Heart left ventricle (tissue), 16 donors: ENCODE data around the gene ARMC2. TPM values are rescaled to one million over a fixed set of nuclear protein-coding genes. Genes with fewer than 3 reads are reported as not detected.

Experiments used
- ATAC-seq, 4 donors: fragments of 200-7000 bp; cut with Tn5 transposase; one replicate each; pipeline ENCODE4 v1.9.1; 2020 to 2022; ENCODE audit warnings: moderate library complexity in 4 of 4, mild to moderate bottlenecking in 3 of 4, moderate number of reproducible peaks in 1 of 4
- DNase-seq, 5 donors: peaks; one replicate each; pipeline ENCODE4 v3.0.0-alpha.2; 2020
- H3K27ac ChIP-seq, 12 donors: fragments of 200-600 bp; sonication (generic) in 4 of 12; one replicate each; pipeline versions ENCODE4 v1.5.0 to v1.8.0; 2016 to 2022; ENCODE audit warnings: mild to moderate bottlenecking in 2 of 12
- H3K27me3 ChIP-seq, 9 donors: fragments of 200-600 bp; sonication (generic) in 2 of 9; one replicate each; pipeline versions ENCODE4 v1.5.1 to v1.8.0; 2016 to 2022; ENCODE audit warnings: mild to moderate bottlenecking in 3 of 9
- H3K36me3 ChIP-seq, 9 donors: fragments of 200-600 bp; sonication (generic) in 2 of 9; one replicate each; pipeline versions ENCODE4 v1.5.0 to v1.8.0; 2018 to 2022; ENCODE audit warnings: mild to moderate bottlenecking in 2 of 9
- H3K4me1 ChIP-seq, 12 donors: fragments of 200-600 bp; sonication (generic) in 4 of 12; one replicate each; pipeline versions ENCODE4 v1.5.0 to v1.8.0; 2016 to 2022; ENCODE audit warnings: mild to moderate bottlenecking in 3 of 12
- H3K4me3 ChIP-seq, 12 donors: fragments of 200-600 bp; sonication (generic) in 4 of 12; one replicate each; pipeline versions ENCODE4 v1.5.0 to v1.8.0; 2017 to 2022; ENCODE audit warnings: mild to moderate bottlenecking in 9 of 12, moderate library complexity in 4 of 12
- H3K9me3 ChIP-seq, 12 donors: fragments of 200-600 bp; sonication (generic) in 4 of 12; one replicate each; pipeline versions ENCODE4 v1.5.0 to v1.8.0; 2016 to 2022; ENCODE audit warnings: mild to moderate bottlenecking in 1 of 12
- CTCF ChIP-seq, 12 donors: fragments of 200-600 bp; sonication (generic) in 4 of 12; IDR thresholded peaks; one replicate each; pipeline versions ENCODE4 v1.5.0 to v1.8.0; 2018 to 2022; ENCODE audit warnings: antibody characterized with exemption in 12 of 12, mild to moderate bottlenecking in 5 of 12
- POLR2A ChIP-seq, 2 donors: fragments of 450-650 bp; IDR thresholded peaks; one replicate each; pipeline ENCODE4 v1.6.1; 2017; ENCODE audit warnings: antibody characterized with exemption in 2 of 2, mild to moderate bottlenecking in 2 of 2, moderate library complexity in 2 of 2
- WGBS, 4 donors: extraction: QIAGEN DNeasy Blood & Tissue Kit in 2 of 4; methylation state at CpG; one replicate each; pipeline versions ENCODE4 v1.1.5 to v1.1.7; 2013 to 2018; 5-methylcytosine and 5-hydroxymethylcytosine counted together
- intact Hi-C, 10 donors: fragments of 100-400 bp; cut with DNase I; formaldehyde crosslinking; loops; one replicate each; pipeline versions ENCODE4 v1.11.1 to v1.14.2; 2022
- polyA plus RNA-seq, 2 donors: library from polyadenylated mRNA; stranded (reverse); fragments of 200-250 nt; gene quantifications; one replicate each; pipeline ENCODE4 v1.2.3, GENCODE V29; 2013
- total RNA-seq, 9 donors: library from RNA; depleted of rRNA in 2 of 9; stranded (reverse); fragments of >200 nt in 2 of 9; fragmentation: NEBNext Ultra II Directional in 3 of 9; extraction: Animal tissue kit (Norgen Biotek cat#: 25700) in 3 of 9; gene quantifications; one replicate each; pipeline versions ENCODE4 v1.1.0 to v1.2.4, GENCODE V29; 2016 to 2023
- donor health status: ischemic (EF 13 %, LVEDD 7.1; RV severe dilation, severe dysfunction).
- donor health status: healthy with polysubstance abuse.
- donor health status: DM: no; HTN: yes; CAD: no.
- donor health status: DM: no; HTN: no; CAD: no.
- donor health status: ischemic (EF 25% LVEDD 6.9; RV normal size, moderate dysfunction).
- donor health status: ischemic (EF 25% LVEDD 5.7; RV mildly dilated, moderate dysfunction).
- donor health status: healthy.
- donor health status: DM: yes; HTN: yes; CAD: no.
- donor health status: ischemic (EF 35%, LVEDD 5.7; RV mildly dilated, moderate dysfunction).
- donor health status: nonischemic (EF 11% LVEDD 7.7; RV severe dilation, severe dysfunction).
- donor health status: DM: yes; HTN: yes; CAD: no.
- donor health status: PGD.
- donor health status: ischemic (EF 29% LVEDD 5.4; RV normal size, mild dysfunction).
- donor health status: nonischemic (EF 23%, LVEDD 6.1; RV moderate dilation, normal function).

Gene ARMC2
- total and polyA plus RNA-seq, 11 donors: 3.1 to 18.0 (median 9.2) TPM

GRCh38 chr6:108804956-108805355, 43.3 kb upstream of the ARMC2 start:
- H3K27me3 ChIP-seq: no peaks in the 10 kb centered on the region
- peaks cover 0 to 32% (median 7%) of the 10 kb centered on the region in 12 donors for H3K4me1 ChIP-seq
- H3K9me3 ChIP-seq: no peaks in the 10 kb centered on the region
- H3K4me3 ChIP-seq: no peak overlapping the region
- H3K27ac ChIP-seq: no peak overlapping the region
- no peak for ATAC-seq
- DNase-seq: no peak
- intact Hi-C loops: no loop called here
- no peaks in the 10 kb centered on the region for H3K36me3 ChIP-seq
- WGBS, 4 donors: 94 to 100% (median 97%) methylated on average over 6 of the region's 6 CpGs
- TF ChIP-seq CTCF (IDR thresholded peaks at IDR 0.05): no peak
- no peak for TF ChIP-seq POLR2A (IDR thresholded peaks at IDR 0.05)

GRCh38 chr6:108805611-108806167, 42.5 kb upstream of the ARMC2 start:
- intact Hi-C loops: no loop called here
- ATAC-seq: peak in 1 of 4 donors; percentile 12

GRCh38 chr6:108806171-108806570, 42.1 kb upstream of the ARMC2 start:
- no peak for ATAC-seq
- peak overlapping the region in 1 of 12 donors; percentile 8 for H3K27ac ChIP-seq
- no peaks in the 10 kb centered on the region for H3K9me3 ChIP-seq
- no peak for DNase-seq
- TF ChIP-seq POLR2A (IDR thresholded peaks at IDR 0.05): no peak
- TF ChIP-seq CTCF (IDR thresholded peaks at IDR 0.05): no peak
- H3K36me3 ChIP-seq: no peaks in the 10 kb centered on the region
- intact Hi-C loops: no loop called here
- no peak overlapping the region for H3K4me3 ChIP-seq
- peaks cover 0 to 24% (median 4%) of the 10 kb centered on the region in 12 donors for H3K4me1 ChIP-seq
- 58 to 75% (median 68%) methylated on average over 3 of the region's 3 CpGs for WGBS, 4 donors
- no peaks in the 10 kb centered on the region for H3K27me3 ChIP-seq

More at GRCh38 chr6:108805611-108806167, 42.5 kb upstream of the ARMC2 start:
- TF ChIP-seq POLR2A (IDR thresholded peaks at IDR 0.05) (no peak), CTCF (IDR thresholded peaks at IDR 0.05) (no peak)
- Histone ChIP-seq H3K27me3 (no peaks in the 10 kb centered on the region), H3K4me3 (no peak overlapping the region), H3K4me1 (peaks cover 0 to 29% (median 4%) of the 10 kb centered on the region in 12 donors), H3K27ac (peak overlapping the region in 1 of 12 donors; percentile 8), H3K36me3 (no peaks in the 10 kb centered on the region), H3K9me3 (no peaks in the 10 kb centered on the region)
- peak in 1 of 5 donors; percentile 18 for DNase-seq
- 52 to 63% (median 55%) methylated on average over 5 of the region's 5 CpGs for WGBS, 4 donors

- Histone ChIP-seq H3K27ac (no peak overlapping the region), H3K27me3 (no peaks in the 10 kb centered on the region), H3K4me3 (no peak overlapping the region), H3K36me3 (no peaks in the 10 kb centered on the region), H3K4me1 (peaks cover 0 to 20% (median 4%) of the 10 kb centered on the region in 12 donors), H3K9me3 (no peaks in the 10 kb centered on the region)
- 93 to 97% (median 96%) methylated on average over 4 of the region's 4 CpGs for WGBS, 4 donors
- no peak for TF ChIP-seq CTCF (IDR thresholded peaks at IDR 0.05)
- TF ChIP-seq POLR2A (IDR thresholded peaks at IDR 0.05): no peak
- DNase-seq (no peak), ATAC-seq (no peak)
- intact Hi-C loops: no loop called here
Observed at GRCh38 chr6:108806665-108807064, 41.6 kb upstream of the ARMC2 start.
